ENCODE results near the gene ATP1A2. TPM values are rescaled to one million over a fixed set of nuclear protein-coding genes. Genes with fewer than 3 reads are reported as not detected.

The ATP1A2 gene
- 100 to 1,000 TPM; 146 to 228 TPM for total RNA-seq

DNA sequence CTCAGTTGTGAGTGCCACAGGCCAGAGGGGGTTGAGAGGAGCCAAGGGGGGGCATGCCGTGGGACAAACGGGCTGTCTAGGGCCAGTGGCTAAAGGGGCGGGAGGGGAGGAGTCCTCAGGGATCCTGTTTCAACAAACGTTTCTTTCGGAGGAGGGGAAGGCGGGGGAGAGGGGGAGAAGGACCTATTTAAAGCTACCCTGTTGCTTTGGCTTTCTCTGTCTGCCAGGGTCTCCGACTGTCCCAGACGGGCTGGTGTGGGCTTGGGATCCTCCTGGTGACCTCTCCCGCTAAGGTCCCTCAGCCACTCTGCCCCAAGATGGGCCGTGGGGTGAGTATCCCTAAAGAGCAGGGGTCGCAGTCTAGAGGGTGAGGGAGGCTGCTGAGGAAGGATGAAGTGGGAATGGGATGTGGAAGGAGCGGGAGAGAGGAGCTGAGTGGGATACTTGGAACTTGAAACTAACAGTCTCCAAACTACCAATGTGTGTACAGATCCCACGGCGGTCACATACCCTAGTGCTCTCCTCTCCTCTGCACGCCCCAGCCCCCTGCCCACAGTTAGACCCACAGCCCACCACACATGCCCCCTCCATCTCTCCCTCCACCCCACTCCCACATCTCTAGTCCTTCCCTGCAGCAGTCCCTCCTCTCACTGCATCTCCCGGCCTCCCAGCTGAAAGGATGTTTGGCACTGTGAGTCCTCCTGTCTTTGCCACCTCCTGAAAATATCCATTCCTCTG, at the start of gene ATP1A2:
TSS of gene ATP1A2 (plus strand) at position 215 of the 738 bp plus-strand sequence. CDS start at position 318, 103 bp downstream.
- Histone ChIP-seq H3K4me1 (peaks cover 0 to 48% of the 10 kb centered on the region in 2 donors), H3K36me3 (peaks cover 8% of the 10 kb centered on the region), H3K27me3 (no peaks in the 10 kb centered on the region), H3K27ac (peak within 1 kb of the TSS; percentile 67 to 90), H3K4me3 (peak within 1 kb of the TSS; percentile 54 to 62), H3K9me3 (no peaks in the 10 kb centered on the region)
- no peak for DNase-seq (ENCODE audit: low spot score)
- TF ChIP-seq, protein P1, sequence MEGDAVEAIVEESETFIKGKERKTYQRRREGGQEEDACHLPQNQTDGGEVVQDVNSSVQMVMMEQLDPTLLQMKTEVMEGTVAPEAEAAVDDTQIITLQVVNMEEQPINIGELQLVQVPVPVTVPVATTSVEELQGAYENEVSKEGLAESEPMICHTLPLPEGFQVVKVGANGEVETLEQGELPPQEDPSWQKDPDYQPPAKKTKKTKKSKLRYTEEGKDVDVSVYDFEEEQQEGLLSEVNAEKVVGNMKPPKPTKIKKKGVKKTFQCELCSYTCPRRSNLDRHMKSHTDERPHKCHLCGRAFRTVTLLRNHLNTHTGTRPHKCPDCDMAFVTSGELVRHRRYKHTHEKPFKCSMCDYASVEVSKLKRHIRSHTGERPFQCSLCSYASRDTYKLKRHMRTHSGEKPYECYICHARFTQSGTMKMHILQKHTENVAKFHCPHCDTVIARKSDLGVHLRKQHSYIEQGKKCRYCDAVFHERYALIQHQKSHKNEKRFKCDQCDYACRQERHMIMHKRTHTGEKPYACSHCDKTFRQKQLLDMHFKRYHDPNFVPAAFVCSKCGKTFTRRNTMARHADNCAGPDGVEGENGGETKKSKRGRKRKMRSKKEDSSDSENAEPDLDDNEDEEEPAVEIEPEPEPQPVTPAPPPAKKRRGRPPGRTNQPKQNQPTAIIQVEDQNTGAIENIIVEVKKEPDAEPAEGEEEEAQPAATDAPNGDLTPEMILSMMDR (IDR thresholded peaks at IDR 0.05), result no peak

DNA sequence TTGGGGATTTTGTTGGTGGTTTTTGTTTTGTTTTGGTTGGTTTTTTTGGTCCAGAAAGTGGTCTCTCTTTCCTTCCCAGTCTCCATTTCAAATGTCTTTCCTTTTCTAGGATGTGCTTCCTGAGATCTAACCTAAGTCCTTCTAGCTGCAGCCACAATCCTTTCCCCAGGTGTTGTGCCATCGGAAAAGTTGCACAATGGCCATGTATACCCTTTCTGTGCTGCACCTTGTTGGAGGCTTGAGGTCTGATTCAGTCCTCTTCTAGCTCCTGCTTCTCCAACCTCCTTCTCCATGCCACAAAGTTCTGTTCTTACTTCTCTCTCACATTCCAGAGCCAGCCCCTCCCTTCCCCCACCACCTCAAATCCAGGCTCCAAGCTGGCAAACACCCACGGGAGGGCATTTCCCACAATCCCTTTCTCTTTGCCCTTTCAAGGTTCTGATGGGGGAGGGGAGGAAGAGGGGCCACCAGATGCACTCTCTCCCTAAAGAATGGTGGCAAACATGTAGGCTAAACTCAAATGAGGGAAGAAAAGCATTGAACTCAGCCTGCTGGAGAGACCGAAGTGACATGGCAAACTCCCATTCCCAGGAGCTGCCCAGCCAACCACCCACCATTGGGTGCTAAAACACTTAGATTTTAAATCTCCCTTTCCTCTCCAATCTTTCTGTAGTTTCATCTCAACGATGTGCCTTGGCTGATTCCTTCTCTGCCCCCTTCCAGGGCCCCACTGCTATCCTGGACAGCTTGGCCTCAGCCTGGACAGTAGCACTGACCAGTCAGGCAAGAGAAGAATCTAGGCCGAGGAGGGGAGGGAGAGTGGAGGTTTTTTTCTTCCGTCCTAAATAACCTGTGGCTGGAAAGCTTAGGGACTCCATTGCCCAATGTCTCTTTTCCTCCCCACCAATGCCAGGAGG, 48.5 kb upstream of the ATP1A2 start:
- Histone ChIP-seq H3K4me3 (no peak overlapping the region), H3K27ac (no peak overlapping the region), H3K27me3 (no peaks in the 10 kb centered on the region), H3K9me3 (no peaks in the 10 kb centered on the region), H3K36me3 (no peaks in the 10 kb centered on the region), H3K4me1 (peaks cover 0 to 12% of the 10 kb centered on the region in 2 donors)
- no peak for DNase-seq (ENCODE audit: low spot score)
- TF ChIP-seq, protein P1 (IDR thresholded peaks at IDR 0.05), result no peak

DNA sequence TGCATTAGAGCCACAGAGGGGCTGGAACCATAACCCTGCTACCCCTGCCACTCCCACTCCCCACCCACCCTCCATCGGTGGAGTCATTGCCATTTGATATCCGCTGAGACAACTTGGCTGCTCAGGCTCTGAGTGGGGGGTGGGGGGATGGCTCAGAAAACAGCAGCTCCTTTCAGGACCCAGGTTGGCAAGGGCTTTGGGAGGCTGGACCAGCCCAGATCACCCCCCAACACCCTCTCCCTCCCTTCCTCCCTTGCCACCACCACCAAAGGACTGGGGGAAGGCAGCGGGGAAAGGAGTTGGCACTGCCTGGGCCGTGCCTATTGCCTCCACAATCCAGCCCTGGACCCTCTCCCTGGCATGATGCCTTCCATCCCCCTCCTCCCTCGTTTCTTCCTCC, 47.3 kb upstream of the ATP1A2 start:
- Histone ChIP-seq H3K4me1 (peaks cover 0 to 12% of the 10 kb centered on the region in 2 donors), H3K27me3 (no peaks in the 10 kb centered on the region), H3K36me3 (no peaks in the 10 kb centered on the region), H3K27ac (no peak overlapping the region), H3K4me3 (no peak overlapping the region), H3K9me3 (no peaks in the 10 kb centered on the region)
- TF ChIP-seq, protein P1 (IDR thresholded peaks at IDR 0.05), result no peak
- no peak for DNase-seq (ENCODE audit: low spot score)

DNA sequence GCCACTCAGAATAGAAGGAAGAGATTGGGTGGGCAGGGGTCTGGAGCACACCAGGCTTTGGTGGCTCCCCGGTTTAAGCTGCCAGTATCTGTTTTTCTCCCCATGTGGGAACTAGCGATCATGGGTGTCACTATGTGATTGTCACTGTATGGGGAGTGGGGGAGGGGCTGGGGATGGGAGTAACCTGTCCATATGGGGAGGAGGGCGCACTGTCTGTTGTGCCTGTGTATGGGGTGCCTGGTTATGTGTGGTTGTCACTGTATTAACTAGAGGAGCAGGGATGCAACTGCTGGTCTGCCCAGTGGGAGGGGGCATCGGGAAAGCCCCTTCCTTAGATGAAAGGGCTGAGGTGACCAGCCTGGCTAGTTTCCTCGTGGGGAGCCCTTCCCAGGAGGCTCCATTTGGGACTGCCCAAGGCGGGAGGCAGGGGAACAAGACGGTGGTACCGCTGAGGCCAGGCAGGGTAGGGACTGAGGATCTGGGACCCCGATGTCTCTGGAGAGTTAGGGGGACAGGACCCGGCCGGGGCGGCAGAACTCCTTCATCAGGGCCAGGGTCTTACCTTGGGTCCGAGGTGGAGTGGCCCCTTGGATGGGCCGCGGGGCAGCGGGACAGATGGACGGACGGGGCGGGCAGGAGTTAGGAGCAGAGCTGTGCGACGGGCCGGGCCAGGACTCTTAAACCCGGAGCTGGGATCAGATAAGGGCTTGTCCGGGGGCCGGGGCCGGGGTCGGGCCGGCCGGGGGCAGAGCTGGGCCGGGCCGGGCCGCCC, 45.9 kb upstream of the ATP1A2 start, which contains the start of gene KCNJ10:
TSS of gene KCNJ10 (minus strand) at position 701 of the 772 bp plus-strand sequence. CDS start 27,628 bp downstream, outside the sequence.
- Histone ChIP-seq H3K4me1 (peaks cover 0 to 12% of the 10 kb centered on the region in 2 donors), H3K27me3 (no peaks in the 10 kb centered on the region), H3K27ac (no peak within 1 kb of the TSS), H3K36me3 (no peaks in the 10 kb centered on the region), H3K9me3 (no peaks in the 10 kb centered on the region), H3K4me3 (peak within 1 kb of the TSS; percentile 44 to 57)
- TF ChIP-seq, protein P1 (IDR thresholded peaks at IDR 0.05), result no peak
- DNase-seq (ENCODE audit: low spot score), result no peak
